ENCODE measurements around the gene CASK.

DNA sequence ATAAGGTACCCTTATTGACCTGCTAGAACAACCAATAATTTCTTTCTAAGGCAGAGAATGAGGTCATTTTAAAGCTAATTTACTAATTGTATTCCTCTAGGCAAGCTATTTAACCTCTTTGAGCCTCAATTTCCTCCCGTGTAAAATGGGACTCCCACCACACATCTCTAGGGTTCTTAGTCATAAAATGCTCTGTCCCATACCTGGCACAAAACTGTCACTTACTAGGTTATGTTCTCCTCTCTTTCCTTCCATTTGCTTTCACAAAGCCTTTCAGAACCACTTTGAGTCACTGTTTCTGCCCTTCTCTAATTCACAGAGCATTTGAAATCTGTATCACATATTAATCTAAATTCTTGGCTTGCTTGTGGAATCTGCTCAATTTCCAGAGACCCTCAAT is 201.8 kb downstream of the CASK start:
- no peak for TF ChIP-seq ELF1 (CRISPR knock-in tag; IDR thresholded peaks at IDR 0.05)
- TF ChIP-seq, protein P1, sequence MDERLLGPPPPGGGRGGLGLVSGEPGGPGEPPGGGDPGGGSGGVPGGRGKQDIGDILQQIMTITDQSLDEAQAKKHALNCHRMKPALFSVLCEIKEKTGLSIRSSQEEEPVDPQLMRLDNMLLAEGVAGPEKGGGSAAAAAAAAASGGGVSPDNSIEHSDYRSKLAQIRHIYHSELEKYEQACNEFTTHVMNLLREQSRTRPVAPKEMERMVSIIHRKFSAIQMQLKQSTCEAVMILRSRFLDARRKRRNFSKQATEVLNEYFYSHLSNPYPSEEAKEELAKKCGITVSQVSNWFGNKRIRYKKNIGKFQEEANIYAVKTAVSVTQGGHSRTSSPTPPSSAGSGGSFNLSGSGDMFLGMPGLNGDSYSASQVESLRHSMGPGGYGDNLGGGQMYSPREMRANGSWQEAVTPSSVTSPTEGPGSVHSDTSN (CRISPR knock-in tag; IDR thresholded peaks at IDR 0.05), result no peak
- TF ChIP-seq IRX3 (CRISPR knock-in tag; IDR thresholded peaks at IDR 0.05; ENCODE audit: borderline replicate concordance, low read depth), result no peak

Data from HepG2 (cell line).